SK-N-SH (cell line): ENCODE results near the gene LIPH. TPM values are rescaled to one million over a fixed set of nuclear protein-coding genes. Genes with fewer than 3 reads are reported as not detected.

ENCODE experiments used
- CTCF ChIA-PET: fragments of 300-600, 350-600 bp; formaldehyde crosslinking; extraction: SDS; loops from one replicate; lab custom pipeline; 2021; lab: Yijun Ruan, JAX
- POLR2A ChIA-PET: fragments of 350-600 bp; sonication (Branson Sonifier 250); formaldehyde crosslinking; extraction: SDS; loops from one replicate; lab custom pipeline; 2020; ENCODE audit warnings: antibody characterized with exemption, inconsistent platforms; lab: Yijun Ruan, JAX
- DNase-seq: peaks from one replicate; pipeline ENCODE4 v3.0.0; 2012
- H2AFZ ChIP-seq: fragments of 200-600 bp; sonication (generic); 2 replicates; pipeline ENCODE4 v1.8.1; 2016; ENCODE audit warnings: antibody characterized with exemption, mild to moderate bottlenecking, low read depth
- H3F3A ChIP-seq: fragments of 200-600 bp; sonication (generic); replicated peaks from 2 replicates; pipeline ENCODE3; 2016; ENCODE audit warnings: antibody characterized with exemption, mild to moderate bottlenecking; ENCODE audit not compliant: insufficient read depth
- H3K27ac ChIP-seq, 2 experiments: fragments of 200-500 bp in 1 of 2; fragments of 200-600 bp in 1 of 2; sonication (Bioruptor generic) in 1 of 2; sonication (generic), shearing (Covaris generic) in 1 of 2; 2 replicates each; pipeline versions ENCODE4 v1.5.1 to v1.6.1; 2014 to 2016; ENCODE audit warnings: low read depth in 2 of 2, inconsistent platforms in 1 of 2, low read length in 1 of 2, mild to moderate bottlenecking in 1 of 2, mixed read lengths in 1 of 2
- H3K27me3 ChIP-seq: fragments of 200-600 bp; sonication (generic), shearing (Covaris generic); 2 replicates; pipeline ENCODE4 v1.6.1; 2016; ENCODE audit warnings: mixed run types; ENCODE audit not compliant: insufficient read depth
- H3K36me3 ChIP-seq, 2 experiments: fragments of 200-500 bp in 1 of 2; fragments of 200-600 bp in 1 of 2; sonication (Bioruptor generic) in 1 of 2; sonication (generic) in 1 of 2; replicated peaks in 1 of 2; 2 replicates each; pipeline versions ENCODE3 to v1.5.1; 2014 to 2016; ENCODE audit warnings: low read length in 1 of 2, mild to moderate bottlenecking in 1 of 2; ENCODE audit not compliant: insufficient read depth in 2 of 2, control insufficient read depth in 1 of 2
- H3K4me1 ChIP-seq, 2 experiments: fragments of 200-500 bp in 1 of 2; fragments of 200-600 bp in 1 of 2; sonication (Bioruptor generic) in 1 of 2; sonication (generic), shearing (Covaris generic) in 1 of 2; 2 replicates each; pipeline versions ENCODE4 v1.5.1 to v1.6.1; 2014 to 2016; ENCODE audit warnings: low read depth in 1 of 2, low read length in 1 of 2, mixed run types in 1 of 2; ENCODE audit not compliant: insufficient read depth in 2 of 2, control insufficient read depth in 1 of 2
- H3K4me2 ChIP-seq: fragments of 200-600 bp; sonication (generic), shearing (Covaris generic); 2 replicates; pipeline ENCODE4 v1.6.1; 2017; ENCODE audit warnings: mixed run types
- H3K4me3 ChIP-seq, 2 experiments: fragments of 200-500 bp in 1 of 2; fragments of 200-600 bp in 1 of 2; sonication (Bioruptor generic) in 1 of 2; sonication (generic), shearing (Covaris generic) in 1 of 2; 2 replicates each; pipeline versions ENCODE4 v1.5.1 to v1.8.1; 2014 to 2016; ENCODE audit warnings: low read depth in 2 of 2, inconsistent platforms in 1 of 2, low read length in 1 of 2, mild to moderate bottlenecking in 1 of 2, mixed read lengths in 1 of 2, moderate library complexity in 1 of 2
- H3K79me2 ChIP-seq: fragments of 200-600 bp; sonication (generic); 2 replicates; pipeline ENCODE4 v1.8.1; 2017; ENCODE audit warnings: mild to moderate bottlenecking; ENCODE audit not compliant: insufficient read depth
- H3K9ac ChIP-seq: fragments of 200-600 bp; sonication (generic); 2 replicates; pipeline ENCODE4 v1.6.1; 2017; ENCODE audit warnings: mixed run types
- H3K9me2 ChIP-seq: fragments of 200-600 bp; sonication (generic); 2 replicates; pipeline ENCODE4 v1.6.1; 2017; ENCODE audit warnings: mixed run types
- H3K9me3 ChIP-seq: fragments of 200-600 bp; sonication (generic); 2 replicates; pipeline ENCODE4 v1.6.1; 2017; ENCODE audit warnings: mixed run types, mild to moderate bottlenecking, moderate library complexity
- H4K20me1 ChIP-seq: fragments of 200-600 bp; sonication (generic); 2 replicates; pipeline ENCODE4 v1.6.1; 2017; ENCODE audit warnings: mild to moderate bottlenecking, mixed run types; ENCODE audit not compliant: insufficient read depth
- EZH2phosphoT487 ChIP-seq: fragments of 200-600 bp; sonication (generic); IDR thresholded peaks from 2 replicates; pipeline ENCODE4 v1.6.1; 2017; ENCODE audit warnings: low read depth, mixed run types, mild to moderate bottlenecking, antibody characterized with exemption, moderate library complexity, borderline replicate concordance
- FOSL2 ChIP-seq: IDR thresholded peaks from 2 replicates; pipeline ENCODE4 v1.4.0; 2012; ENCODE audit warnings: low read depth, mild to moderate bottlenecking, moderate library complexity, borderline replicate concordance
- GABPA ChIP-seq: IDR thresholded peaks from 2 replicates; pipeline ENCODE4 v1.4.0; 2012; ENCODE audit warnings: low read depth, mild to moderate bottlenecking
- NRF1 ChIP-seq: IDR thresholded peaks from 2 replicates; pipeline ENCODE4 v1.6.1; 2012; ENCODE audit warnings: low read depth, mild to moderate bottlenecking, low read length
- RCOR1 ChIP-seq: fragments of 150-350 bp; IDR thresholded peaks from 2 replicates; pipeline ENCODE4 v1.6.1; 2017; ENCODE audit warnings: antibody characterized with exemption, low read length
- RXRA ChIP-seq: IDR thresholded peaks from 2 replicates; pipeline ENCODE4 v1.4.0; 2012; ENCODE audit warnings: low read depth, mild to moderate bottlenecking, borderline replicate concordance
- SMC3 ChIP-seq: IDR thresholded peaks from 2 replicates; pipeline ENCODE4 v1.6.1; 2012; ENCODE audit warnings: low read depth, low read length, improper control_type of control experiment
- YY1 ChIP-seq: IDR thresholded peaks from 2 replicates; pipeline ENCODE4 v1.4.0; 2012; ENCODE audit warnings: low read depth, mild to moderate bottlenecking
- WGBS: methylation state at CpG from one replicate; pipeline ENCODE4 v1.1.6; 2017; ENCODE audit warnings: low lambda C conversion rate; 5-methylcytosine and 5-hydroxymethylcytosine counted together
- polyA plus RNA-seq, 3 experiments: library from polyadenylated mRNA; depleted of rRNA; stranded (reverse); fragments of >200 nt; gene quantifications; 2 replicates each; pipeline ENCODE4 v1.2.3, GENCODE V29; 2012
- TF ChIP-seq, protein P1 (sequence below): fragments of 150-350 bp; IDR thresholded peaks from 2 replicates; pipeline ENCODE4 v1.6.1; 2016; ENCODE audit warnings: mild to moderate bottlenecking, low read depth, low read length
- TF ChIP-seq, protein P2 (sequence below): fragments of 150-350 bp; IDR thresholded peaks from 2 replicates; pipeline ENCODE4 v1.6.1; 2017; ENCODE audit warnings: antibody characterized with exemption, low read length, low read depth, borderline replicate concordance
- TF ChIP-seq, protein P3 (sequence below): IDR thresholded peaks from 2 replicates; pipeline ENCODE4 v1.4.0; 2012; ENCODE audit warnings: low read depth, borderline replicate concordance
- TF ChIP-seq, protein P4 (sequence below): IDR thresholded peaks from 2 replicates; pipeline ENCODE4 v1.6.1; 2012; ENCODE audit warnings: mild to moderate bottlenecking, low read depth, low read length, moderate library complexity
- TF ChIP-seq, protein P5 (sequence below): IDR thresholded peaks from 2 replicates; pipeline ENCODE4 v1.4.0; 2012; ENCODE audit warnings: low read depth, borderline replicate concordance
- TF ChIP-seq, protein P6 (sequence below): fragments of 200-600 bp; sonication (generic); IDR thresholded peaks from 2 replicates; pipeline ENCODE4 v1.6.1; 2017; ENCODE audit warnings: antibody characterized with exemption, mild to moderate bottlenecking, moderate library complexity

Gene LIPH
- polyA plus RNA-seq, 1 of the 3 experiments (the other 2 are of a cell fraction) = not detected

DNA sequence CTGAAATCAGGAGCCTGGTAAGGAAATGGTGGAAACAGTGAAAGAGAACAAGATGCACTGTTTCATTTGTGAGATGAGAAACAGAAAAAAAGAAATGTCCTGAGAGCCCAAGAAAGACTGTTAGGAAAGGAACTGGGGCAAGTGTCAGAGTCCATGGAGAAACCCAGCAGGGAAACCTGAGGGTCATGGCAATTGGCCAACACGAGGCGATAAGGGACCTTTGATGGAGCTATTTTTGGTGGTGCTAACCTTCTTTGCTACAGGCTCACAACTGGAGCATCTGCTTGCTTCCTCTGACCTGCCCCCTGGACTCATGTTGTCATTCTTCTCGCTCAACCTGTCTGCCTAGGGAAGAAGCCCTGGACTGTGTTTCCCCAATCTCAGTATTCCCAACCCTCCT, 49.4 kb downstream of the LIPH start (continued):
- TF ChIP-seq, protein P1, sequence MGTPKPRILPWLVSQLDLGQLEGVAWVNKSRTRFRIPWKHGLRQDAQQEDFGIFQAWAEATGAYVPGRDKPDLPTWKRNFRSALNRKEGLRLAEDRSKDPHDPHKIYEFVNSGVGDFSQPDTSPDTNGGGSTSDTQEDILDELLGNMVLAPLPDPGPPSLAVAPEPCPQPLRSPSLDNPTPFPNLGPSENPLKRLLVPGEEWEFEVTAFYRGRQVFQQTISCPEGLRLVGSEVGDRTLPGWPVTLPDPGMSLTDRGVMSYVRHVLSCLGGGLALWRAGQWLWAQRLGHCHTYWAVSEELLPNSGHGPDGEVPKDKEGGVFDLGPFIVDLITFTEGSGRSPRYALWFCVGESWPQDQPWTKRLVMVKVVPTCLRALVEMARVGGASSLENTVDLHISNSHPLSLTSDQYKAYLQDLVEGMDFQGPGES = no peak

DNA sequence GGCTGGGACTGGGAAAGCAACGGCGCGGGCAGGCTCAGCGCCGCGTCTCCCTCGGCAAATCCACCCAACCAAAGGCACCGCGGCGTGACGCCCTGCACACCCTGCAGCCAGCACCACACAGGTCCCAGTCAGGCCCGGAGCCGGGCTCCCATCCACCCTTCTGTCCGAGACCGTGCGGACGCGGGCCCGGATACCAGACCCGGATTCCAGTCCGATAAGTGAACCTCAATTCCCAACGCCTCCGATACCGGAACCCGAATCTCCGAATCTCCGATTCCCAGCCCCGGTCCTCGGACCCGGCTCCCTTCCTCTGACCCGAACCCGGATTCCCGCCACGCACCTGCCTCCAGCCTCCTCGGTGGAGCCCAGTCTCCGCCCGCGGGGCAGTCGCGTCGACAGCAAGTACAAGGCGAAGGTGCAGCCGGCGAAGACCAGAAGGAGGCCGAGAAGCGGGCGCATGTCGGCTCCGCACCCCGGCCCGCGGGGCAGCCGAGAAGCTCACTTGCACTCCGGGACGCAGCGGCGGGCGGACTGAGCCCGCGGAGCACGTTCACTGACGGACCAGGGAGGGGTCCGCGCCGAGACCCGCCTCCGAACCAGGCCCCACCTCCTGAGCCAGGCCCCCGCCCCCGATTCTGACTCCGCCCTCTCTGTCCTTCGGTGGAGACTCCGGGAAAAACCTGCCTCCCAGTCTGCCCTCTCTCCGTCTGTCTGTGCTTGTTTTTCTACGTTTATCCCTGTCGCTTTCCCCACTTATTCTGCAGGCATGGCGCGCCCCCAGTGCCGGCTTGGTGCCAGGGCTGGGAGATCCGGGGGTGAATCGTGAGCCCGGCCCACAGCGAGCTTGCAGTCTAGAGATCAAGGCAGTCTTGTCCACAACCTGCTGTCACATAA, 53.6 kb downstream of the LIPH start, which contains the start of gene TMEM41A:
Gene TMEM41A (minus strand): TSS at position 533 of the 894 bp plus-strand sequence. CDS start 74 bp downstream, at position 459.
- Histone ChIP-seq H3K27ac (peak within 1 kb of the TSS; percentile 65 to 73), H3K9me3 (no peaks in the 10 kb centered on the region), H3K79me2 (peaks cover 18% of the 10 kb centered on the region; the same call in 1 of the 2 replicates), H3F3A (peaks cover 4% of the 10 kb centered on the region), H2AFZ (peak within 1 kb of the TSS; percentile 98), H3K4me3 (peak within 1 kb of the TSS; percentile 77 to 99), H3K9me2 (no peaks in the 10 kb centered on the region), H3K4me1 (peaks cover 0 to 4% of the 10 kb centered on the region in 2 experiments; a peak in 2 of 4 replicates), H3K27me3 (no peaks in the 10 kb centered on the region), H4K20me1 (no peaks in the 10 kb centered on the region), H3K36me3 (peaks cover 9 to 21% of the 10 kb centered on the region in 2 experiments), H3K9ac (peak within 1 kb of the TSS; percentile 93), H3K4me2 (peak within 1 kb of the TSS; percentile 94)
- peak; percentile 98 for DNase-seq
- ChIA-PET CTCF (interaction anchor here (1.1 kb wide), 1 partner anchor 60 kb away, joined by 3 read pairs; no protein-coding TSS in a partner anchor), POLR2A (interaction anchor here (0.6 to 1.0 kb wide), 3 partner anchors 87 to 379 kb away, joined by 3 read pairs; no protein-coding TSS in a partner anchor)
- WGBS = 2% methylated on average over 22 of the region's 82 CpGs
- TF ChIP-seq RXRA (no peak), EZH2phosphoT487 (no peak), GABPA (peak; percentile 75), YY1 (peak; percentile 65; the same call in 1 of the 2 replicates), NRF1 (no peak), FOSL2 (no peak), SMC3 (0 out of 2 replicates have a peak, but pooled peaks have one; percentile 20), RCOR1 (peak; percentile 61)
- TF ChIP-seq, protein P2, sequence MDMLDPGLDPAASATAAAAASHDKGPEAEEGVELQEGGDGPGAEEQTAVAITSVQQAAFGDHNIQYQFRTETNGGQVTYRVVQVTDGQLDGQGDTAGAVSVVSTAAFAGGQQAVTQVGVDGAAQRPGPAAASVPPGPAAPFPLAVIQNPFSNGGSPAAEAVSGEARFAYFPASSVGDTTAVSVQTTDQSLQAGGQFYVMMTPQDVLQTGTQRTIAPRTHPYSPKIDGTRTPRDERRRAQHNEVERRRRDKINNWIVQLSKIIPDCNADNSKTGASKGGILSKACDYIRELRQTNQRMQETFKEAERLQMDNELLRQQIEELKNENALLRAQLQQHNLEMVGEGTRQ = peak; percentile 35; the same call in 1 of the 2 replicates
- TF ChIP-seq, protein P3, sequence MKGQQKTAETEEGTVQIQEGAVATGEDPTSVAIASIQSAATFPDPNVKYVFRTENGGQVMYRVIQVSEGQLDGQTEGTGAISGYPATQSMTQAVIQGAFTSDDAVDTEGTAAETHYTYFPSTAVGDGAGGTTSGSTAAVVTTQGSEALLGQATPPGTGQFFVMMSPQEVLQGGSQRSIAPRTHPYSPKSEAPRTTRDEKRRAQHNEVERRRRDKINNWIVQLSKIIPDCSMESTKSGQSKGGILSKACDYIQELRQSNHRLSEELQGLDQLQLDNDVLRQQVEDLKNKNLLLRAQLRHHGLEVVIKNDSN = peak; percentile 28
- TF ChIP-seq, protein P4, sequence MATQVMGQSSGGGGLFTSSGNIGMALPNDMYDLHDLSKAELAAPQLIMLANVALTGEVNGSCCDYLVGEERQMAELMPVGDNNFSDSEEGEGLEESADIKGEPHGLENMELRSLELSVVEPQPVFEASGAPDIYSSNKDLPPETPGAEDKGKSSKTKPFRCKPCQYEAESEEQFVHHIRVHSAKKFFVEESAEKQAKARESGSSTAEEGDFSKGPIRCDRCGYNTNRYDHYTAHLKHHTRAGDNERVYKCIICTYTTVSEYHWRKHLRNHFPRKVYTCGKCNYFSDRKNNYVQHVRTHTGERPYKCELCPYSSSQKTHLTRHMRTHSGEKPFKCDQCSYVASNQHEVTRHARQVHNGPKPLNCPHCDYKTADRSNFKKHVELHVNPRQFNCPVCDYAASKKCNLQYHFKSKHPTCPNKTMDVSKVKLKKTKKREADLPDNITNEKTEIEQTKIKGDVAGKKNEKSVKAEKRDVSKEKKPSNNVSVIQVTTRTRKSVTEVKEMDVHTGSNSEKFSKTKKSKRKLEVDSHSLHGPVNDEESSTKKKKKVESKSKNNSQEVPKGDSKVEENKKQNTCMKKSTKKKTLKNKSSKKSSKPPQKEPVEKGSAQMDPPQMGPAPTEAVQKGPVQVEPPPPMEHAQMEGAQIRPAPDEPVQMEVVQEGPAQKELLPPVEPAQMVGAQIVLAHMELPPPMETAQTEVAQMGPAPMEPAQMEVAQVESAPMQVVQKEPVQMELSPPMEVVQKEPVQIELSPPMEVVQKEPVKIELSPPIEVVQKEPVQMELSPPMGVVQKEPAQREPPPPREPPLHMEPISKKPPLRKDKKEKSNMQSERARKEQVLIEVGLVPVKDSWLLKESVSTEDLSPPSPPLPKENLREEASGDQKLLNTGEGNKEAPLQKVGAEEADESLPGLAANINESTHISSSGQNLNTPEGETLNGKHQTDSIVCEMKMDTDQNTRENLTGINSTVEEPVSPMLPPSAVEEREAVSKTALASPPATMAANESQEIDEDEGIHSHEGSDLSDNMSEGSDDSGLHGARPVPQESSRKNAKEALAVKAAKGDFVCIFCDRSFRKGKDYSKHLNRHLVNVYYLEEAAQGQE = peak; percentile 74
- TF ChIP-seq, protein P5, sequence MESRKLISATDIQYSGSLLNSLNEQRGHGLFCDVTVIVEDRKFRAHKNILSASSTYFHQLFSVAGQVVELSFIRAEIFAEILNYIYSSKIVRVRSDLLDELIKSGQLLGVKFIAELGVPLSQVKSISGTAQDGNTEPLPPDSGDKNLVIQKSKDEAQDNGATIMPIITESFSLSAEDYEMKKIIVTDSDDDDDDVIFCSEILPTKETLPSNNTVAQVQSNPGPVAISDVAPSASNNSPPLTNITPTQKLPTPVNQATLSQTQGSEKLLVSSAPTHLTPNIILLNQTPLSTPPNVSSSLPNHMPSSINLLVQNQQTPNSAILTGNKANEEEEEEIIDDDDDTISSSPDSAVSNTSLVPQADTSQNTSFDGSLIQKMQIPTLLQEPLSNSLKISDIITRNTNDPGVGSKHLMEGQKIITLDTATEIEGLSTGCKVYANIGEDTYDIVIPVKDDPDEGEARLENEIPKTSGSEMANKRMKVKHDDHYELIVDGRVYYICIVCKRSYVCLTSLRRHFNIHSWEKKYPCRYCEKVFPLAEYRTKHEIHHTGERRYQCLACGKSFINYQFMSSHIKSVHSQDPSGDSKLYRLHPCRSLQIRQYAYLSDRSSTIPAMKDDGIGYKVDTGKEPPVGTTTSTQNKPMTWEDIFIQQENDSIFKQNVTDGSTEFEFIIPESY = no peak
- TF ChIP-seq, protein P6, sequence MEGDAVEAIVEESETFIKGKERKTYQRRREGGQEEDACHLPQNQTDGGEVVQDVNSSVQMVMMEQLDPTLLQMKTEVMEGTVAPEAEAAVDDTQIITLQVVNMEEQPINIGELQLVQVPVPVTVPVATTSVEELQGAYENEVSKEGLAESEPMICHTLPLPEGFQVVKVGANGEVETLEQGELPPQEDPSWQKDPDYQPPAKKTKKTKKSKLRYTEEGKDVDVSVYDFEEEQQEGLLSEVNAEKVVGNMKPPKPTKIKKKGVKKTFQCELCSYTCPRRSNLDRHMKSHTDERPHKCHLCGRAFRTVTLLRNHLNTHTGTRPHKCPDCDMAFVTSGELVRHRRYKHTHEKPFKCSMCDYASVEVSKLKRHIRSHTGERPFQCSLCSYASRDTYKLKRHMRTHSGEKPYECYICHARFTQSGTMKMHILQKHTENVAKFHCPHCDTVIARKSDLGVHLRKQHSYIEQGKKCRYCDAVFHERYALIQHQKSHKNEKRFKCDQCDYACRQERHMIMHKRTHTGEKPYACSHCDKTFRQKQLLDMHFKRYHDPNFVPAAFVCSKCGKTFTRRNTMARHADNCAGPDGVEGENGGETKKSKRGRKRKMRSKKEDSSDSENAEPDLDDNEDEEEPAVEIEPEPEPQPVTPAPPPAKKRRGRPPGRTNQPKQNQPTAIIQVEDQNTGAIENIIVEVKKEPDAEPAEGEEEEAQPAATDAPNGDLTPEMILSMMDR = no peak
- TF ChIP-seq, protein P1 = no peak
